A673 (cell line): ENCODE results near the gene C9orf43. TPM values are rescaled to one million over a fixed set of nuclear protein-coding genes. Genes with fewer than 3 reads are reported as not detected.

Source experiments
- Bru-seq: library from RNA; stranded (reverse); fragments of 400-500 nt; gene quantifications from one replicate; lab custom pipeline; 2021; lab: Mats Ljungman, UMichigan
- BruChase-seq, 2 experiments: library from RNA; stranded (reverse); fragments of 400-500 nt; gene quantifications; one replicate each; lab custom pipeline; 2021; lab: Mats Ljungman, UMichigan
- BruUV-seq: library from RNA; stranded (reverse); fragments of 400-500 nt; replicated peaks from 2 replicates; lab custom pipeline; 2021; lab: Mats Ljungman, UMichigan
- CTCF ChIA-PET: fragments of 300-600 bp; sonication (Branson Sonifier 250); formaldehyde crosslinking; loops from one replicate; lab custom pipeline; 2022; ENCODE audit warnings: antibody characterized with exemption; lab: Charles Lee
- POLR2A ChIA-PET: fragments of 300-600 bp; sonication (Branson Sonifier 250); formaldehyde crosslinking; loops from one replicate; lab custom pipeline; 2022; ENCODE audit warnings: antibody characterized with exemption; ENCODE audit not compliant: low non-redundant PET; lab: Charles Lee
- DNase-seq: peaks from one replicate; pipeline ENCODE4 v3.0.0-alpha.2; 2015; ENCODE audit warnings: low spot score
- H3K27ac ChIP-seq: fragments of 200-600 bp; sonication (generic); 2 replicates; pipeline ENCODE4 v1.5.1; 2016; ENCODE audit warnings: mixed run types, low read depth, mild to moderate bottlenecking, mixed read lengths, antibody characterized with exemption, low read length; ENCODE audit not compliant: poor library complexity, severe bottlenecking
- H3K27me3 ChIP-seq: fragments of 200-600 bp; sonication (generic); replicated peaks from 2 replicates; pipeline ENCODE4 v1.6.1; 2017; ENCODE audit warnings: mixed run types, low read depth, mild to moderate bottlenecking, mixed read lengths, antibody characterized with exemption, low read length; ENCODE audit not compliant: insufficient read depth, poor library complexity
- H3K36me3 ChIP-seq: fragments of 200-600 bp; sonication (generic); 2 replicates; pipeline ENCODE4 v1.6.1; 2016; ENCODE audit warnings: mixed run types, mild to moderate bottlenecking, mixed read lengths, antibody characterized with exemption, low read length; ENCODE audit not compliant: insufficient read depth, poor library complexity, severe bottlenecking
- H3K4me1 ChIP-seq: fragments of 200-600 bp; sonication (generic); 2 replicates; pipeline ENCODE4 v1.6.1; 2017; ENCODE audit warnings: mixed run types, mild to moderate bottlenecking, mixed read lengths, antibody characterized with exemption, low read length; ENCODE audit not compliant: insufficient read depth, poor library complexity, severe bottlenecking
- H3K4me3 ChIP-seq: fragments of 200-600 bp; sonication (generic); 2 replicates; pipeline ENCODE4 v1.5.1; 2016; ENCODE audit warnings: low read depth, mixed run types, mild to moderate bottlenecking, mixed read lengths, low read length; ENCODE audit not compliant: poor library complexity, severe bottlenecking
- H3K9me3 ChIP-seq: fragments of 200-600 bp; sonication (generic); 2 replicates; pipeline ENCODE4 v1.6.1; 2016; ENCODE audit warnings: mixed run types, low read depth, mild to moderate bottlenecking, mixed read lengths, antibody characterized with exemption, low read length; ENCODE audit not compliant: poor library complexity, severe bottlenecking
- EZH2 ChIP-seq: fragments of 200-600 bp; sonication (generic); IDR thresholded peaks from 2 replicates; pipeline ENCODE4 v1.6.1; 2017; ENCODE audit warnings: borderline replicate concordance, low read depth, mild to moderate bottlenecking, mixed read lengths, antibody characterized with exemption, low read length; ENCODE audit not compliant: poor library complexity, severe bottlenecking
- intact Hi-C: fragments of 100-400 bp; cut with micrococcal nuclease; formaldehyde crosslinking; loops from one replicate; pipeline ENCODE4 v1.10.0; 2022; ENCODE audit not compliant: unreplicated experiment
- long read RNA-seq: library from polyadenylated mRNA; stranded (forward); transcript quantifications from one replicate; pipeline ENCODE4 v2.0.0, GENCODE V29; 2022
- total RNA-seq: library from RNA; stranded (reverse); gene quantifications from 2 replicates; pipeline ENCODE4 v1.2.3, GENCODE V29; 2021
- TF ChIP-seq, protein P1 (sequence below): fragments of 300-800, 200-600 bp; sonication (generic); conservative IDR thresholded peaks from 2 replicates; pipeline ENCODE4 v1.5.1; 2017; ENCODE audit warnings: low read depth, mild to moderate bottlenecking, antibody characterized with exemption, low read length, moderate library complexity, mixed read lengths

The C9orf43 gene, protein sequence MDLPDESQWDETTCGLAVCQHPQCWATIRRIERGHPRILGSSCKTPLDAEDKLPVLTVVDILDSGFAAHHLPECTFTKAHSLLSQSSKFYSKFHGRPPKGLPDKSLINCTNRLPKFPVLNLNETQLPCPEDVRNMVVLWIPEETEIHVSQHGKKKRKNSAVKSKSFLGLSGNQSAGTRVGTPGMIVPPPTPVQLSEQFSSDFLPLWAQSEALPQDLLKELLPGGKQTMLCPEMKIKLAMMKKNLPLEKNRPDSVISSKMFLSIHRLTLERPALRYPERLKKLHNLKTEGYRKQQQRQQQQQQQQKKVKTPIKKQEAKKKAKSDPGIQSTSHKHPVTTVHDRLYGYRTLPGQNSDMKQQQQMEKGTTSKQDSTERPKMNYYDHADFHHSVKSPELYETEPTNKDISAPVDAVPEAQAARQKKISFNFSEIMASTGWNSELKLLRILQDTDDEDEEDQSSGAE
- total RNA-seq, result 0.81 and 1.5 TPM in 2 replicates
- percentile 48 among the genes with signal in this experiment for Bru-seq, nascent RNA
- percentile 38 among the genes with signal in this experiment for BruChase-seq, experiment 1, labeled RNA remaining after a 2-hour chase
- percentile 42 among the genes with signal in this experiment for BruChase-seq, experiment 2, labeled RNA remaining after a 6-hour chase
- long read RNA-seq, partial matches to known transcripts, result 0 of 1 reads
- long read RNA-seq, other reads (novel, unspliced or antisense), result 1 of 1 reads

DNA sequence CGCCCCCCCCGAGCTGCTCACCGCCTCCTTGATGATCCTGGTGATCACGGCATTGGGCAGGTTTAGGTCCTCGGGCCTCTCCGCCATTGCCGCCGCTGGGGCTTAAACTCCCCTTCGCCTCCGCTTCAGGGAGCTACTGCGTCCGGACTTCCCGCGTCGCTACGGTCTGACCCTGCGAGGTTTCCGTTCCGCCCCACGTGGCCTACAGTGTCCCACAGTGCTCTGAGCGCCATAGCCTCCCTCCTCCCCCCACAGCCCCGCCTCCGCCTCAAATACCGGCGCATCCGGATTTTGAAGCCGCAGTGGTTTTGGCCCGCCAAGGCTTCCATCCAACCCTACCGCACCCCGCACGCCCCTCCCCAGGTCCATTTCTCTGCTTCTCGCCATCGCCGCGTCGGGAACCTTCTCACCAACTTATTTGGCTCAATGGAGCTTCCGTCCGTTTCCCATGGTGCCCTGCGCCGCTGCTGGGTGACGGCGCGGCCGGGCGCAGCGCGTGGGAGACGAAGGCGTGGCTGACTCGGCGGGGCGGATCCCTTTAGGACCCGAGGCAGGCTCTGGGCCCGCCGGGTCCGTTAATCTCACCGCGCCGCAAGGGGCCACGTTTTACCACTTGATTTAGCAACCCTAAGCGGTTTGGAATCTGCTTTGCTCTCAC is at the start of gene C9orf43, which contains the start of gene POLE3:
Gene C9orf43 (plus strand): TSS at position 541 of the 658 bp plus-strand sequence. CDS start 2,747 bp downstream, outside the sequence.
Gene POLE3 (minus strand): TSS at position 469 of the 658 bp plus-strand sequence. CDS start 382 bp downstream, at position 87.
- Histone ChIP-seq H3K27ac (peak within 1 kb of the TSS; percentile 92), H3K27me3 (no peaks in the 10 kb centered on the region), H3K36me3 (peaks cover 21% of the 10 kb centered on the region), H3K9me3 (no peaks in the 10 kb centered on the region), H3K4me1 (peaks cover 11% of the 10 kb centered on the region), H3K4me3 (peak within 1 kb of the TSS; percentile 96)
- intact Hi-C loops, result no loop called here
- ChIA-PET POLR2A (interaction anchor here (0.7 kb wide), 3 partner anchors 9 to 211 kb away, joined by 3 read pairs; partner anchors contain the start of gene ALAD), CTCF (interaction anchor here (1.1 kb wide), 1 partner anchor 9 kb away, joined by 12 read pairs; the partner anchor contains the start of gene ALAD)
- DNase-seq, result peak; percentile 98
- no peak for TF ChIP-seq EZH2
- TF ChIP-seq, protein P1, sequence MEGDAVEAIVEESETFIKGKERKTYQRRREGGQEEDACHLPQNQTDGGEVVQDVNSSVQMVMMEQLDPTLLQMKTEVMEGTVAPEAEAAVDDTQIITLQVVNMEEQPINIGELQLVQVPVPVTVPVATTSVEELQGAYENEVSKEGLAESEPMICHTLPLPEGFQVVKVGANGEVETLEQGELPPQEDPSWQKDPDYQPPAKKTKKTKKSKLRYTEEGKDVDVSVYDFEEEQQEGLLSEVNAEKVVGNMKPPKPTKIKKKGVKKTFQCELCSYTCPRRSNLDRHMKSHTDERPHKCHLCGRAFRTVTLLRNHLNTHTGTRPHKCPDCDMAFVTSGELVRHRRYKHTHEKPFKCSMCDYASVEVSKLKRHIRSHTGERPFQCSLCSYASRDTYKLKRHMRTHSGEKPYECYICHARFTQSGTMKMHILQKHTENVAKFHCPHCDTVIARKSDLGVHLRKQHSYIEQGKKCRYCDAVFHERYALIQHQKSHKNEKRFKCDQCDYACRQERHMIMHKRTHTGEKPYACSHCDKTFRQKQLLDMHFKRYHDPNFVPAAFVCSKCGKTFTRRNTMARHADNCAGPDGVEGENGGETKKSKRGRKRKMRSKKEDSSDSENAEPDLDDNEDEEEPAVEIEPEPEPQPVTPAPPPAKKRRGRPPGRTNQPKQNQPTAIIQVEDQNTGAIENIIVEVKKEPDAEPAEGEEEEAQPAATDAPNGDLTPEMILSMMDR, result no peak
- no TSS peak for BruUV-seq

DNA sequence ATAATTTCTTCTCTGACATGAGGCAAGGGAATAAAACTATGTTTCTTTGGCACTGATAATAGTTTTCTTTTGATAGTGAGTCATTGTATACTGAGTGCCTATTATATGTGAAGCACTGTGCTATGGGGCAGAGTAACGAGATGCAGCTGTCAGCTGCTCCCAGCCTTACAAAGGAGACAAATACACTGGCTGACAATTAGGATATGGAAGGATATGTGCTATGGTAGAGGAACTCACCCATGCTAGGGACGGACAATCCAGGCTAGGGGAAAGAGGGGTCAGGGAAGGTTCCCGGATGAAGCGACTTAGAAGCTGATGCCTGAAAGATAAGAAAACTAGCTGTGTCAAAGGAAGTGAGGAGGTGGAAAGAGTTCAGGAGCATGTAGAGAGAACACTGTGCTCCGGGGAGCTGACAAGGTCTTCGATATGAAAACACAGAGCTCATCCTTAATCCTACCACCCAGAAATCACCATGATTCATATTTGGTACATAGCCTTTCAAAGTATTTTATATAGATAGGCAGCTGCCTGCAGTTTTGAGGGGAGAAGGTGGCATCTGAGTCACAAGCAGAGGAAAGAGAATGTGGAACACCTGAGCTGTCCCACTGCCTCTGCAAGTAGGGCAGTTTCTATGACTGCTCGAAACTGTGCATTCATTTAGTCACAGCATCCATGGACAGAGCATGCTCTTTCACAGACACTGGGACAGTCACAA is 49.1 kb upstream of the C9orf43 start:
- Histone ChIP-seq H3K4me3 (no peak overlapping the region), H3K27me3 (peaks cover 3% of the 10 kb centered on the region), H3K4me1 (no peaks in the 10 kb centered on the region), H3K9me3 (no peaks in the 10 kb centered on the region), H3K27ac (no peak overlapping the region), H3K36me3 (no peaks in the 10 kb centered on the region)
- intact Hi-C loops, result no loop called here
- POLR2A ChIA-PET, result no interaction called here
- CTCF ChIA-PET, result no interaction called here
- DNase-seq, result no peak
- BruUV-seq, result no TSS peak
- TF ChIP-seq, protein P1, result no peak
- TF ChIP-seq EZH2, result no peak

DNA sequence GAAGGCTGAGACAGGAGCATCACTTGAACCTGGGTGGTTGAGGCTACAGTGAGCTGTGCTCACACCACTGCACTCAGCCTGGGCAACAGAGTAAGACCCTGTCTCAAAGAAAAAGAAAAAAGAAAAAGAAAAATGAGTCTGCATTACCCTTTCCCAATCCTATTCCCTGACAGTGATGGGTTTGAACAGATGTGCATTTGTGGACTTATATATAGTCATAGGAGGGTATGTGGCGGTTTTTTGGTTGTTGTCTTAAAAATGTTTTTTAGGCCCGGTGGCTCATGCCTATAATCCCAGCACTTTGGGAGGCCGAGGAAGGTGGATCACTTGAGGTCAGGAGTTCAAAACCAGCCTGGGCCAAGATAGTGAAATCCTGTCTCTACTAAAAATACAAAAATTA is 47.2 kb upstream of the C9orf43 start:
- BruUV-seq, result no TSS peak
- Histone ChIP-seq H3K36me3 (no peaks in the 10 kb centered on the region), H3K9me3 (no peaks in the 10 kb centered on the region), H3K27ac (no peak overlapping the region), H3K4me1 (no peaks in the 10 kb centered on the region), H3K27me3 (no peaks in the 10 kb centered on the region), H3K4me3 (no peak overlapping the region)
- no peak for DNase-seq
- CTCF ChIA-PET, result no interaction called here
- TF ChIP-seq, protein P1, result no peak
- TF ChIP-seq EZH2, result no peak
- POLR2A ChIA-PET, result no interaction called here
- intact Hi-C loops, result no loop called here
